Mammary epithelial cell (primary cell): ENCODE measurements around the gene FOXD1.

Experiments used
- CTCF ChIP-seq, 2 donors: IDR thresholded peaks in 1 of 2; conservative IDR thresholded peaks in 1 of 2; 2 replicates each; pipeline ENCODE4 v1.5.1; 2011 to 2012; ENCODE audit warnings: inconsistent platforms in 2 of 2, low read length in 2 of 2, mild to moderate bottlenecking in 2 of 2, control low read depth in 1 of 2, low read depth in 1 of 2; ENCODE audit not compliant: insufficient read depth in 1 of 2; ENCODE audit errors: extremely low read depth in 1 of 2
- EZH2 ChIP-seq: IDR thresholded peaks from 2 replicates; pipeline ENCODE4 v1.6.1; 2012; ENCODE audit warnings: low read length, inconsistent platforms, borderline replicate concordance

DNA sequence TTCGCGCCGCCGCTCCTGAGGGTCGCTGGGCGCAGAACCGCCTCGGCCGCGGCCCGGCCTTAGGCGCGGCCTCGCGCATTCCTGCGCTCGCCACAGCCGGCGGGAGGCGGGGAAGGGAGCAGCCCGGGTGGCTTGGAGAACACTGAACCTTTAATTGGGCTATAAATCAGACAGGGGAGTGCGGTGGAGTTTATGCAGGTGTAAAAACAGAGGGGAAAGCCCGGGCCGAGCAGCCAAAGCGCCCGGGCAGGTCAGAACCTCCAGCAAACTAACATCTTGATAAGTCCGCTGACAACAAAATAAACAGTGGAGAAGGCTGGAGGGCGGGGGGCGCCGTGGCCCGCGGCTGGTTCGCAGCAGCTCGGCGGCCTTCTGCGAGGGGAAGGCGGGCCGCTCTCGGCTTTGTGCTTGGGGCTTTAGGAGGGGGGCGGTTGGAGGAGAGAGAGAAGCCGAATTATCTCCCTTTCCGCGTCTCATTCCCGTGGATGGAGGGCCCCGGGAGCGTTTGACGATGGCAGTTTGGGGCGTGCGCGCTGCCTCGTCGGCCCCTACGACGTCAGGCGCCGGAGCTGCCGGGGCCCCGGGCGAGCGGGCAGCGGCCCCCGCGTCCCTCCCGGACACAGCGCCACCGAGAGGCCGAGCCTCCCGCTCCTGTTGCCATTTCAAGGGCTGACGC lies 11.3 kb downstream of the FOXD1 start:
- TF ChIP-seq EZH2 (no peak), CTCF (conservative IDR thresholded peaks at IDR 0.05 in 1 of 2, IDR thresholded peaks at IDR 0.05 in 1 of 2; ENCODE audit: extremely low read depth in 1 of 2, insufficient read depth in 1 of 2, low read depth in 1 of 2, low read length in 2 of 2) (peak in 1 of 2 donors; percentile 27)
